ENCODE results near the gene PRODH2.

DNA sequence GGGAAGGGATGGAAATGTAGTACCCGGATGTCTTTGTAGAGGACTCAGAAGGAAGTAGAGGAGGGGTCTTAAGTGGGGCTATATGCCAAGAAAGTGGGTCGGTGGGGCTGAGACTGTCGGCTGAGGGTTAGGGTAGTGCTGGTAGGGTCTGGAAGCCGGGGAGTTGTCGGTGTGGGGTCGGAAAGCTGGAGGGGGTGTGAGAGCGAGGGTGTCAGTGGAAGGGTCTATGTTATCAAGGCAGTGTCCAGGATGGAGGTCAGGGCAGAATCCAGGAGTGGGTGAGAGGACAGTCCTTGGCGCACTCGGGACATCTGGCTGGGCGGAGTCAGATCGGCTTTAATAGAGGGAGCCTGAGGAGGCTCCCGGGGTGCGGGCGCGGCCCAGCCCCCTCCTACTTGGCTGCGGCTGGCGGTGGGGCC lies 57.5 kb downstream of the PRODH2 start:
- TF ChIP-seq, protein P1, sequence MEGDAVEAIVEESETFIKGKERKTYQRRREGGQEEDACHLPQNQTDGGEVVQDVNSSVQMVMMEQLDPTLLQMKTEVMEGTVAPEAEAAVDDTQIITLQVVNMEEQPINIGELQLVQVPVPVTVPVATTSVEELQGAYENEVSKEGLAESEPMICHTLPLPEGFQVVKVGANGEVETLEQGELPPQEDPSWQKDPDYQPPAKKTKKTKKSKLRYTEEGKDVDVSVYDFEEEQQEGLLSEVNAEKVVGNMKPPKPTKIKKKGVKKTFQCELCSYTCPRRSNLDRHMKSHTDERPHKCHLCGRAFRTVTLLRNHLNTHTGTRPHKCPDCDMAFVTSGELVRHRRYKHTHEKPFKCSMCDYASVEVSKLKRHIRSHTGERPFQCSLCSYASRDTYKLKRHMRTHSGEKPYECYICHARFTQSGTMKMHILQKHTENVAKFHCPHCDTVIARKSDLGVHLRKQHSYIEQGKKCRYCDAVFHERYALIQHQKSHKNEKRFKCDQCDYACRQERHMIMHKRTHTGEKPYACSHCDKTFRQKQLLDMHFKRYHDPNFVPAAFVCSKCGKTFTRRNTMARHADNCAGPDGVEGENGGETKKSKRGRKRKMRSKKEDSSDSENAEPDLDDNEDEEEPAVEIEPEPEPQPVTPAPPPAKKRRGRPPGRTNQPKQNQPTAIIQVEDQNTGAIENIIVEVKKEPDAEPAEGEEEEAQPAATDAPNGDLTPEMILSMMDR (IDR thresholded peaks at IDR 0.05; ENCODE audit: extremely low read depth in 1 of 2, insufficient read depth in 1 of 2, low read depth in 1 of 2, low read length in 2 of 2), result no peak
- TF ChIP-seq EZH2 (IDR thresholded peaks at IDR 0.05; ENCODE audit: borderline replicate concordance, low read depth, low read length, severe bottlenecking), result no peak
- no peak for TF ChIP-seq POLR2A (IDR thresholded peaks at IDR 0.05; ENCODE audit: low read depth, low read length)
- no peak for TF ChIP-seq MYC (IDR thresholded peaks at IDR 0.05; ENCODE audit: low read depth, low read length)
- TF ChIP-seq, protein P2, sequence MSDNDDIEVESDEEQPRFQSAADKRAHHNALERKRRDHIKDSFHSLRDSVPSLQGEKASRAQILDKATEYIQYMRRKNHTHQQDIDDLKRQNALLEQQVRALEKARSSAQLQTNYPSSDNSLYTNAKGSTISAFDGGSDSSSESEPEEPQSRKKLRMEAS (IDR thresholded peaks at IDR 0.05; ENCODE audit: insufficient read depth, insufficient read length), result no peak
- no peak for TF ChIP-seq JUN (IDR thresholded peaks at IDR 0.05; ENCODE audit: borderline replicate concordance, insufficient read depth, insufficient read length, low read depth)
- no peak for TF ChIP-seq POLR2AphosphoS5 (IDR thresholded peaks at IDR 0.05; ENCODE audit: insufficient read depth, low read depth, low read length)
- TF ChIP-seq GATA2 (IDR thresholded peaks at IDR 0.05; ENCODE audit: insufficient read depth, insufficient read length, low read depth, low read length), result no peak
- TF ChIP-seq FOS (IDR thresholded peaks at IDR 0.05; ENCODE audit: borderline replicate concordance, insufficient read depth, low read length), result no peak

Measured in endothelial cell of umbilical vein (primary cell).